Upper lobe of left lung (tissue), 6 donors: ENCODE measurements around the gene TTC23L. TPM values are rescaled to one million over a fixed set of nuclear protein-coding genes. Genes with fewer than 3 reads are reported as not detected.

Experiments
- ATAC-seq, 2 donors: fragments of 200-7000 bp; cut with Tn5 transposase; one replicate each; pipeline ENCODE4 v1.9.1; 2022; ENCODE audit warnings: mild to moderate bottlenecking in 2 of 2, moderate library complexity in 2 of 2; ENCODE audit not compliant: low FRiP score in 2 of 2
- DNase-seq, 2 donors: peaks; one replicate each; pipeline ENCODE4 v3.0.0-alpha.2; 2019 to 2020
- H3K27ac ChIP-seq, 4 donors: fragments of 200-600 bp; sonication (generic); one replicate each; pipeline ENCODE4 v1.5.1; 2016 to 2019
- H3K27me3 ChIP-seq, 4 donors: fragments of 200-600 bp; sonication (generic); one replicate each; pipeline ENCODE4 v1.5.1; 2017 to 2019
- H3K36me3 ChIP-seq, 4 donors: fragments of 200-600 bp; sonication (generic); one replicate each; pipeline ENCODE4 v1.5.1; 2016 to 2019
- H3K4me1 ChIP-seq, 4 donors: fragments of 200-600 bp; sonication (generic); one replicate each; pipeline ENCODE4 v1.5.1; 2018 to 2019
- H3K4me3 ChIP-seq, 4 donors: fragments of 200-600 bp; sonication (generic); one replicate each; pipeline ENCODE4 v1.5.1; 2017 to 2019; ENCODE audit warnings: mild to moderate bottlenecking in 2 of 4, moderate library complexity in 1 of 4
- H3K9me3 ChIP-seq, 4 donors: fragments of 200-600 bp; sonication (generic); one replicate each; pipeline ENCODE4 v1.5.1; 2018 to 2019
- CTCF ChIP-seq, 6 experiments: fragments of 450-650 bp in 4 of 6; fragments of 200-600 bp in 2 of 6; sonication (generic) in 2 of 6; IDR thresholded peaks; one replicate each; pipeline ENCODE4 v1.5.1; 2016 to 2019; ENCODE audit warnings: antibody characterized with exemption in 6 of 6
- EP300 ChIP-seq, 4 donors: sonication (generic); formaldehyde crosslinking; IDR thresholded peaks; one replicate each; pipeline ENCODE4 v1.5.1; 2017; ENCODE audit warnings: antibody characterized with exemption in 4 of 4, control low read depth in 2 of 4
- POLR2A ChIP-seq, 4 donors: fragments of 450-650 bp; IDR thresholded peaks; one replicate each; pipeline ENCODE4 v1.5.1; 2016 to 2017; ENCODE audit warnings: antibody characterized with exemption in 4 of 4, mild to moderate bottlenecking in 2 of 4
- POLR2AphosphoS5 ChIP-seq, 2 donors: sonication (generic); formaldehyde crosslinking; IDR thresholded peaks; one replicate each; pipeline ENCODE4 v1.5.1; 2017; ENCODE audit warnings: antibody characterized with exemption in 2 of 2
- WGBS, 2 donors: methylation state at CpG; one replicate each; pipeline ENCODE4 v1.1.5; 2017 to 2018; 5-methylcytosine and 5-hydroxymethylcytosine counted together
- total RNA-seq, 6 donors: library from RNA; depleted of rRNA in 4 of 6; stranded (reverse); fragments of >200 nt in 4 of 6; gene quantifications; one replicate each; pipeline versions ENCODE4 v1.1.0 to v1.2.1, GENCODE V29; 2016 to 2021
- donor health status: DM: no; HTN: no; CAD: no; lungs with moderate emphysema.
- donor health status: DM: no; HTN: yes; CAD: no; lungs with severe emphysema.

The TTC23L gene
- total RNA-seq, 6 donors from 2014 or later, result 0.11 to 4.7 (median 1.0) TPM; not detected in 1

DNA sequence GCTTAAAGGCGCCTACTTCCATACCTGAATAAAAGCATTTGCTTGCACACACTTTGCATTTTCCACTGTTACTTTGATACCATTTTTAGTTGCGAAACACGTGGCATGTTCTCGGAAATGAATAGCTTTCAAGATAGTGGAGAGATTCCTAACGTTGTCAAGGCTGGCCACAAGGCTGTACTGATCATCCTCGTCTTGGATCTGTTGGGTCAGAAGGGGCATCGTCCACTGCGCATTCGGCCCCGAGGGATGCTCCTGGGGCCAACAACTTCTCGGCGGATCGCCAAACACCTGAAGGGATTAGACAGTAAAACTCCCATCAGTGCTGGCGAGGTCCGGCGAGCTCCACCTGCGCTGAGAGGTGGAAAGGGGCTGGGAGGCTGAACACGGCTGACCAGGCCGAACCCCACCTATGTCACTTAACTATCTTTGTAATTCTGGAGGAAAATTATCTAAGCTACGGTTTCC, 75.7 kb downstream of the TTC23L start:
- Histone ChIP-seq H3K36me3 (peaks cover 7 to 32% (median 17%) of the 10 kb centered on the region in 4 donors), H3K27me3 (no peaks in the 10 kb centered on the region), H3K4me1 (peaks cover 19 to 36% (median 24%) of the 10 kb centered on the region in 4 donors), H3K9me3 (no peaks in the 10 kb centered on the region), H3K27ac (peak overlapping the region; percentile 86 to 92 (median 88)), H3K4me3 (peak overlapping the region; percentile 45 to 91 (median 84))
- 4 to 5% methylated on average over 14 to 20 of the region's 20 CpGs for WGBS, 2 donors
- ATAC-seq (peak; percentile 18 to 46), DNase-seq (peak in 1 of 2 donors; percentile 32)
- no peak for TF ChIP-seq POLR2AphosphoS5 (IDR thresholded peaks at IDR 0.05)

DNA sequence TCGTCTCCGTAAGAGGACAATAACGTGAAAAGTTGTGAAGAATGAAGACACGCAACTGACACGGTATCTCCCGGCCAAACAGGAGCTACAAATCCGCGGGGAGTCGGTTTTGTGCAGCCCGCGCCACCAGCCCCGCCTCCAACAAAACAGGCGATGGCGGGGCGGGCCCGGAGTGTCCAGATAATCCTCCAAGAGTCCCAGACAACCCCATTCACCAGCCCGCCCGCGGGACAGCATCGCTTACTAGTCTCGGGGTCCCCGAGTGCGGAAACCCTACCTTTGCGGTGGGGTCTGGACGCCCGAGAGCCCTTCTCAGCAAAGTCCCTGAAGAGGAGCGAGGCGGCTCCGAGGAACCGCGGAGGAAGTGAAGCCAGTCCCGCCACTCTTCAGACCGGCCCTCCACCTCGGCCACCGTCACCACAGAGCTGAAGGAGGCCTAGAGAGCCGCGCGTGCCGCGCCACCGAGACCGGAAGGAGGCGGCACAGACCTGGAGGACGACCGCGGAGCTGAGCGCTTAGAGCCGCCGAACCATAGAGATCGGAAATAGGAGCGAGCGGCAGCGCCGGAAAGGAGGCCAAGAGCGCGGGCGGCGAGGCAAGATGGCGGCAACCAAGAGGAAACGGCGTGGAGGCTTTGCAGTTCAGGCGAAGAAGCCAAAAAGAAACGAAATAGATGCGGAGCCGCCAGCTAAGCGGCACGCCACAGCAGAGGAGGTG, 76.3 kb downstream of the TTC23L start, which contains the start of the genes BRIX1 and RAD1:
Gene BRIX1, plus strand, starts transcription at position 573 of the 717 bp plus-strand sequence. Its CDS starts 28 bp downstream, at position 601.
Gene RAD1, minus strand, starts transcription at position 366 of the 717 bp plus-strand sequence. CDS start 612 bp downstream, outside the sequence.
- TF ChIP-seq POLR2AphosphoS5 (IDR thresholded peaks at IDR 0.05) (peak; percentile 93 to 96), CTCF (IDR thresholded peaks at IDR 0.05) (peak in 3 of 6 experiments; percentile 16 to 59 (median 31)), POLR2A (IDR thresholded peaks at IDR 0.05) (peak in 3 of 4 donors; percentile 41 to 83 (median 51)), EP300 (IDR thresholded peaks at IDR 0.05) (no peak)
- peak within 1 kb of the TSS; percentile 86 to 92 (median 88) for H3K27ac ChIP-seq
- peak; percentile 100 for ATAC-seq
- no peaks in the 10 kb centered on the region for H3K9me3 ChIP-seq
- peaks cover 19 to 36% (median 24%) of the 10 kb centered on the region in 4 donors for H3K4me1 ChIP-seq
- DNase-seq, result peak; percentile 98
- WGBS, 2 donors, result 0 to 2% methylated on average over 51 to 67 of the region's 67 CpGs
- peak within 1 kb of the TSS; percentile 79 to 91 (median 86) for H3K4me3 ChIP-seq
- H3K36me3 ChIP-seq, result peaks cover 7 to 33% (median 15%) of the 10 kb centered on the region in 4 donors
- H3K27me3 ChIP-seq, result no peaks in the 10 kb centered on the region

DNA sequence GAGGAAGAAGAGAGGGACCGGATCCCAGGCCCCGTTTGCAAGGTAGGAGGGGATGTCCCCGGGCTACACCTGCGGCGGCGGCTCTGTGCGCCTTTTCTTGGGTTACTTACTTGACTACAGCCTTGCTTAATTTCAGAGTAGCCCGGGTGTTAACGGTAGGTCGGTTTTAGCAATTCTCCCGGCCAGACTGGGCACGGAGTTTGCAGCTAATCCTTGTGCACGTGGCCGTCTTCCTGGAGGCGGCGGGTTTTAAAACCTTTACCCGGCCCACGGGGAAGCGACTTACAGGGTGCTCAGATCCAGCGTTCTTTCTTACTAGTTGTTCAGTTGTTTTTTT, 76.9 kb downstream of the TTC23L start:
- Histone ChIP-seq H3K27me3 (no peaks in the 10 kb centered on the region), H3K27ac (peak overlapping the region; percentile 86 to 92 (median 88)), H3K36me3 (peaks cover 10 to 33% (median 15%) of the 10 kb centered on the region in 4 donors), H3K4me3 (peak overlapping the region; percentile 79 to 91 (median 86)), H3K4me1 (peaks cover 19 to 36% (median 24%) of the 10 kb centered on the region in 4 donors), H3K9me3 (no peaks in the 10 kb centered on the region)
- ATAC-seq (peak; percentile 2 to 30), DNase-seq (no peak)
- 0% methylated on average over 20 of the region's 20 CpGs for WGBS, 2 donors
- TF ChIP-seq POLR2A (IDR thresholded peaks at IDR 0.05), result no peak
- TF ChIP-seq POLR2AphosphoS5 (IDR thresholded peaks at IDR 0.05), result no peak
- no peak for TF ChIP-seq EP300 (IDR thresholded peaks at IDR 0.05)
- no peak for TF ChIP-seq CTCF (IDR thresholded peaks at IDR 0.05)

GRCh38 chr5:34916518-34916917, 77.6 kb downstream of the TTC23L start:
- Histone ChIP-seq H3K4me1 (peaks cover 19 to 36% (median 24%) of the 10 kb centered on the region in 4 donors), H3K9me3 (no peaks in the 10 kb centered on the region), H3K27me3 (no peaks in the 10 kb centered on the region), H3K27ac (no peak overlapping the region), H3K4me3 (peak overlapping the region; percentile 79 to 91 (median 86)), H3K36me3 (peaks cover 10 to 33% (median 15%) of the 10 kb centered on the region in 4 donors)
- TF ChIP-seq CTCF (IDR thresholded peaks at IDR 0.05) (no peak), EP300 (IDR thresholded peaks at IDR 0.05) (no peak), POLR2A (IDR thresholded peaks at IDR 0.05) (no peak), POLR2AphosphoS5 (IDR thresholded peaks at IDR 0.05) (no peak)
- 24 to 32% methylated on average over 6 of the region's 6 CpGs for WGBS, 2 donors
- ATAC-seq, result no peak
- DNase-seq, result no peak

GRCh38 chr5:34918025-34918424, 79.1 kb downstream of the TTC23L start:
- Histone ChIP-seq H3K9me3 (no peaks in the 10 kb centered on the region), H3K27ac (no peak overlapping the region), H3K36me3 (peaks cover 3 to 40% (median 20%) of the 10 kb centered on the region in 4 donors), H3K4me1 (peaks cover 19 to 36% (median 24%) of the 10 kb centered on the region in 4 donors), H3K27me3 (no peaks in the 10 kb centered on the region), H3K4me3 (no peak overlapping the region)
- DNase-seq, result no peak
- 87 to 88% methylated on average over 4 of the region's 4 CpGs for WGBS, 2 donors
- ATAC-seq, result no peak
- TF ChIP-seq EP300 (IDR thresholded peaks at IDR 0.05) (no peak), POLR2AphosphoS5 (IDR thresholded peaks at IDR 0.05) (no peak), CTCF (IDR thresholded peaks at IDR 0.05) (no peak), POLR2A (IDR thresholded peaks at IDR 0.05) (no peak)
